ENCODE data around the gene WFDC1.

Gene WFDC1

DNA sequence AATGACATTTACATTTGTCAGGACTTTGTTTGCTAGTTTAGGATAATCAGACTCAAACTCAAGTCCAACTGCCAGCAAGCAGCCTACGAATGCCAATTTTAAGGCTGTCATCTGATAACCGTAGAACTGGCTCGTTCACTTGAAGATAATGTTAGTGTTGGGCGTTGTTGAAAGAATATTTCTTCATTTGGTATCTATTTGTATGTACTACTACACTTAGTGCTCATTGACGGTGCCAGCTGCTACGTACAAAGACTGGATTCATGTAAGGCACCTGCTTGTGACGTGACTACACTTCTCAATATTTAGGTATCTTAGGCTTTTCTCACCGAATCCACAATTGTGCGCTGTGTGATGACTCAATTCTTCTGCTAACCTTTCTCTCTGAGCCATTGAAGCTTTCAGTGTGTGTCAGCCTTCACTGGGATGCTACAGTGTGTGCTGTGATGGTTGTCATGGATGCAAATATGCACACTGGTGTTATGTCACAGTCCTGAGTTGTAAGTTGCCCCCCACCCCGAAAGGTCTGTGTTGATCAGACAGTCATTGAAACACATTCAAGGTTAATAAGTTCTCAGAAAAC, 79.3 kb downstream of the WFDC1 start:
- TF ChIP-seq, protein P1, sequence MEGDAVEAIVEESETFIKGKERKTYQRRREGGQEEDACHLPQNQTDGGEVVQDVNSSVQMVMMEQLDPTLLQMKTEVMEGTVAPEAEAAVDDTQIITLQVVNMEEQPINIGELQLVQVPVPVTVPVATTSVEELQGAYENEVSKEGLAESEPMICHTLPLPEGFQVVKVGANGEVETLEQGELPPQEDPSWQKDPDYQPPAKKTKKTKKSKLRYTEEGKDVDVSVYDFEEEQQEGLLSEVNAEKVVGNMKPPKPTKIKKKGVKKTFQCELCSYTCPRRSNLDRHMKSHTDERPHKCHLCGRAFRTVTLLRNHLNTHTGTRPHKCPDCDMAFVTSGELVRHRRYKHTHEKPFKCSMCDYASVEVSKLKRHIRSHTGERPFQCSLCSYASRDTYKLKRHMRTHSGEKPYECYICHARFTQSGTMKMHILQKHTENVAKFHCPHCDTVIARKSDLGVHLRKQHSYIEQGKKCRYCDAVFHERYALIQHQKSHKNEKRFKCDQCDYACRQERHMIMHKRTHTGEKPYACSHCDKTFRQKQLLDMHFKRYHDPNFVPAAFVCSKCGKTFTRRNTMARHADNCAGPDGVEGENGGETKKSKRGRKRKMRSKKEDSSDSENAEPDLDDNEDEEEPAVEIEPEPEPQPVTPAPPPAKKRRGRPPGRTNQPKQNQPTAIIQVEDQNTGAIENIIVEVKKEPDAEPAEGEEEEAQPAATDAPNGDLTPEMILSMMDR (IDR thresholded peaks at IDR 0.05; ENCODE audit: unreplicated experiment in 3 of 3): no peak
- Mint-ChIP-seq H3K4me3 (no peak overlapping the region), H3K27me3 (ENCODE audit: low read depth) (peaks cover 56% of the 10 kb centered on the region), H3K9me3 (no peaks in the 10 kb centered on the region), H3K36me3 (ENCODE audit: low read depth) (no peaks in the 10 kb centered on the region), H3K27ac (no peak overlapping the region), H3K4me1 (peaks cover 9% of the 10 kb centered on the region)

DNA sequence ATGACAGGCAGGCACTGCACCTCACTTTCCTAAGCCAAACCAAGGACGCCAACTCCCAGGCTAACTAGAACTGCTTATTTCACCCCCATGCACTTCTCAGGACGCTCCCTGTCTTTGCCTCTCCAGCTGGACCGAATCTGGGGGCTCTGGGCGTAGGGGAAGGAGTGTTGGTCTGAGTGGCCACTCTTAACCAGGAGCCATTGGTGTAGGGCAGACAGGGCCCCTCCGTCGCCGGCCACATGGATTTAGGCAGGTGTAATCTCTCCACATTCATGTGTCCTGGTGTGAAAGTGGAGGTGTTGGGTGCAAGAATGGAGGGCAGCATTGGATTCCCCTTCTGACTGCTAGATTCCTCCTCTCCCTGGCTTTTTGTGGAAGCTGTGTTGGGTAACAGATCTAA, 83.4 kb downstream of the WFDC1 start:
- Mint-ChIP-seq H3K27ac (no peak overlapping the region), H3K9me3 (no peaks in the 10 kb centered on the region), H3K4me1 (peaks cover 9% of the 10 kb centered on the region), H3K4me3 (no peak overlapping the region), H3K36me3 (ENCODE audit: low read depth) (no peaks in the 10 kb centered on the region), H3K27me3 (ENCODE audit: low read depth) (peaks cover 30% of the 10 kb centered on the region)
- TF ChIP-seq, protein P1 (IDR thresholded peaks at IDR 0.05; ENCODE audit: unreplicated experiment in 3 of 3): no peak

DNA sequence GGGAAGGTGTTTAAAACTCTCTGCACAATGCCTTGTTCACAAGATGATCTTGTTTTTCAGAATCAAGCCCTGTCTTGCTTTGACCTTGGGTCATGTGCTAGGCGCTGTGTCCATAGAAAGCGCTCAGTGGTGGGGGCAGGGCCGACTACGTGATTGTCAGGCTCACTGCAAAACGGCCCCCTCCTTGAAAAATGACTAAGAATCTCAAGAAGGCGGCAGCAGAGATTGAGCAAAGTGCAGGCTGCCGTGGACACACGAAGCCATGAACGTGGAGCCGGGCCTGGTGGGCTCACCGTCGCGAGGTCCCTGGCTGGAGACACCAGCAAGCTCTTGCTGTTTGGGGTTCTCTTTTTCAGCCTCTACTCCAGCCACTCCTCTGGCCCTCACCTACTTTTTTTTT, 83.9 kb downstream of the WFDC1 start:
- TF ChIP-seq, protein P1 (IDR thresholded peaks at IDR 0.05; ENCODE audit: unreplicated experiment in 3 of 3): no peak
- Mint-ChIP-seq H3K27ac (no peak overlapping the region), H3K9me3 (no peaks in the 10 kb centered on the region), H3K4me1 (peaks cover 8% of the 10 kb centered on the region), H3K36me3 (ENCODE audit: low read depth) (no peaks in the 10 kb centered on the region), H3K4me3 (no peak overlapping the region), H3K27me3 (ENCODE audit: low read depth) (peaks cover 28% of the 10 kb centered on the region)

DNA sequence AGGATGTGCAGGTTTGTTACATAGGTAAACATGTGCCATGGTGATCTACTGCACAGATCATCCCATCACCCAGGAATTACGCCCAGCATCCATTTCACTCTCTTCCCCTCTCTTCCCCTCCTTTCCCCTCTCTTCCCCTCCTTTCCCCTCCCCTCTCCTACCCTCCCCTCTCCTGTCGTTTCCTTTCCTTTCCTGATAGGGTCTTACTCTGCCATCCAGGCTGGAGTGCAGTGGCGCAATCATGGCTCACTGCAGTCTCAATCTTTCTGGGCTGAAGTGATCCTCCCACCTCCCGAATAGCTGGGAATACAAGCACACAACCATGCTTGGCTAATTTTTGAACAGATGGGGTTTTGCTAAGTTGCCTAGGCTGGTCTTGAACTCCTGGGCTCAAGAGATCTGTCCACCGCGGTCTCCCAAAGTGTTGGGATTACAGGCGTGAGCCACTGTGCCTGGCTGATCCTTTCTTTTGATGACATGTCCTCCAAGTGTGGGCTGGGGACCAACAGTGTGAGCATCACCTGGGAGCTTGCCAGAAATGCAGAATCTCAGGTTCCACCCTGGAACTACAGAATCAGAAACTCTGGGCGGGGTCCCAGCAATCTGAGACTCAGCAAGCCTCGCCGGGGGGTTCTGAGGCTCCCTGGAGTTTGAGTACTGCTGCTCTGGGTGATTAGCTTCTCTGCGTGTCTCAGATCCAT, 84.5 kb downstream of the WFDC1 start:
- Mint-ChIP-seq H3K36me3 (ENCODE audit: low read depth) (no peaks in the 10 kb centered on the region), H3K4me3 (no peak overlapping the region), H3K4me1 (peaks cover 2% of the 10 kb centered on the region), H3K9me3 (peaks cover 2% of the 10 kb centered on the region), H3K27ac (no peak overlapping the region), H3K27me3 (ENCODE audit: low read depth) (peaks cover 22% of the 10 kb centered on the region)
- TF ChIP-seq, protein P1 (IDR thresholded peaks at IDR 0.05; ENCODE audit: unreplicated experiment in 3 of 3): no peak

Data from nephron (organoid).